ENCODE measurements around the gene ZNF366. TPM values are rescaled to one million over a fixed set of nuclear protein-coding genes. Genes with fewer than 3 reads are reported as not detected.
A peak's percentile ranks its signal among the peaks of the same experiment; 100 is the strongest.

Gene ZNF366
- total RNA-seq, 1 experiment from 2014 or later = 1.4 TPM

DNA sequence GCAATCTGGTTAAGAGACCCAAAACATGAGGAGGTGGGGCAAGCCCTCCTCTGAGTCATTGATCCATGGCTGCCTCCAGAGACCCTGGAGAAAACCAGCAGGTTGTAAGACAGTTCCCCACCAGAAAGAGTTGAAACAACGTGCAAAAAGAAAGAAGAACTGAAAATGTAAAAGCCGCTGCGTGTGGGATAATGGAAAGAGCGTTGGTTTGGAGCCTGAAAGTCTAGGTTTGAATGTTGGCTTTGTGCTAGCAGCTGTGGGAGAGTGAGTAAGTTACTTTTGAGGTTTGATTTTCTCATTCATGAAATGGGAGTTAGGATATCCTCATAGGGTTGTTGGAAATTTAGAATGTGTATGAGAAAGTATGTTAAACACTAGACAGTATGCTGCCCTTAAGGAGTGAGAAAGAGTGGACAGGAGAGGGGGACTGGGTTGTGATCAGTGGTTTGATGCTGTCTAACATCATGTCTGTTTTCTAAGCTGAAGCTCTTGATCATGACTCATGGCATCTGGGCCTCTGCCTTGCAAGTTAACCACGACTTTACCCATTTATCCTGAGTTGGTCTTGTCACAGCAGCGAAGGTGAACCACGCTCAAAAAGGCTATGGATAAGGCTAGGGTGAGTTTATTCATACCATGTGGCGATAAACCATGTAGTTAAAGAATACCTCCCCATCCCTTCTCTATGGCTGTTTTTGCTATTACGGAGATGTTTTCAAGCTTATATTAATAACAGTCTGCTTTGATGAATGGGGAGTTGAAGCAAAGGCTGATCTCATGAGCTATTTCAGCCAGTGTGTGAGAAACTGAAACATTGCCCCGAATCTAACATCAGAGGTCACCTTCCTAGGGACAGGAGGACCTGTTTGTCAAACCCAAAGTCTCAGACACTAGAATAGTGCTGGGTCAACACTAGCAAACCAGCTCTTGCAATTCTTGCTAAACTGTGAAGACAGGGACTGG is 41.3 kb downstream of the ZNF366 start:
- DNase-seq (ENCODE audit: low read depth) = peak; percentile 90

DNA sequence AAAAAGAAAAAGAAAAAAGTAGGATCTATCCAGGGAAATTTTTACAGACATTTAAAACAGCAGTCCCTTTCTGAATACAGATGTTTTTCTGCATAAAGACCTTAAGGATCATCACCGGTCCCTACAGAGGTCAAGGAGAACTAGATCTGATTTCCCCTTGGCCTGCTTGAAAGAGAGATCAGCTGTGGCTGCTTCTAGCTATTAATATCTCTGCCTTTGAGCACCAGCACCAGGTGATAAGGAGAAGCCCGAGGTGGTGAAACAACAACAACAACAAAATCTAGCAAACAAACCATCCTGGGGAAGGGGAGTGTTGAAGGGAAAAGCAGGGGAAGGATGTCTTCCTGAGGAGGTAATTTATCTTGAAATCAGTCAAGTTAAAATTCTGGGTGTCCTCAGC is 42.1 kb downstream of the ZNF366 start:
- no peak for DNase-seq (ENCODE audit: low read depth)

DNA sequence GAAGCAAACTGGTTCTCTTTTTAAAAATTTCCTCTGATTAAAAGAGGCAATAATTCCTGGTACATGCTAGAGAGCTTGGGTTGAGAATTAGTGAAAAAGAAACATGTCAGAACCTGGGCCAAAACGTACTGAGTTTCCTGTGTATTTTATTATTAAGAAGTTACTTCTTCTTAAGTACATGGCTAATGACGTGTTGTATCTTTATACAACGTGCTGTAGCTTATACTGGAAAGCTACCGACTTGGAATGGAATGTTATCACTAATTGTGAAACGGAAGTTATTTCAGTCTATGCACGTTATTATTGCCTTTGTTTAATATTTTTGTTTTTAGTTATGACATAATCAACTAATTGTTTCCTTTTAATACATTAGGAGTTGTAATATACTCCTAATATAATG is 43.1 kb downstream of the ZNF366 start:
- DNase-seq (ENCODE audit: low read depth) = no peak

DNA sequence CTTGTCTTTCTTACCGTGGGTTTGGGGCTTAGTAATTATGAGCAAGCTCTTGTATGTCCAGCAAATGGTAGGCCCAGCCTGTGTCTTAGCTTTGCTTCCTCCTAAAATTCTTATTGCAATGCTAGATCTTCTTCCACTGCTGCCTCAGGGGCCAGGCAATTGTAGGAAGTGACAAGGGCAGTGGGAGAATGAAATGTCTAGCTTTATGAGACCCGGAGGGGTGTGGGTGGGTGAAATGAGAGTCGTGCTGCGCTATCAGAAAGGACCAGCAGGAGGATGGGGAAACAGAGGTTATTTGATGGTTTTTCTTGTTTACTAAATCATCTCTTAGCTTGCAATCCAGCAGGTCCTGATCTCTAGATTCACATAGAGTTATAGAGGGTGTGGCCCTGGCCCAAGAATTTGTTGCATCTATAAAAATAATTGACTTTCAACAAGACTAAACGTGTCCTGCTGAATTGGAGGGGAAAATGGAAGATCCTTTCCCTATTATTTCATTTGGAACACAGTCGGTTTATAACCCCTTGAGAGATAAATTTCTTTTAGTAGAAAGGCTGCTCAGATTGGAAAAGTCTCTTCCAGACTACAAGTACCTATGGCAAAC is 43.7 kb downstream of the ZNF366 start:
- no peak for DNase-seq (ENCODE audit: low read depth)

DNA sequence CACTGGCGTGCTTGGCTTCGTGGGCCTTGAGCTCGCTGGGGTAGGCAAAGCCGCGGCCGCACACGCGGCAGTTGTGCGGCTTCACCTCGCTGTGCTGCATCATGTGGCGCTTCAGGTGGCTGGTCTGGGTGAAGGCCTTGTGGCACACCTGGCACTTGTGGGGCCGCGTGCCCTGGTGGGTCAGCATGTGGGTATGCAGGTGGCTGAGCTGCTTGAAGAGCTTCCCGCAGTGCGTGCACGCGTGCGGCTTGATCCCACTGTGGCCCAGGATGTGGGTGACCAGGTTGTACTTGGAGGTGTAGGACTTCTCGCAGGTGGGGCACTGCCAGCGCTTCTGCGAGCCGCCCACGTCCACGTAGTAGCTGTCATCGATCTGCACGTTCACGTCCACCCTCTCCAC is 46.8 kb downstream of the ZNF366 start:
- no peak for DNase-seq (ENCODE audit: low read depth)

DNA sequence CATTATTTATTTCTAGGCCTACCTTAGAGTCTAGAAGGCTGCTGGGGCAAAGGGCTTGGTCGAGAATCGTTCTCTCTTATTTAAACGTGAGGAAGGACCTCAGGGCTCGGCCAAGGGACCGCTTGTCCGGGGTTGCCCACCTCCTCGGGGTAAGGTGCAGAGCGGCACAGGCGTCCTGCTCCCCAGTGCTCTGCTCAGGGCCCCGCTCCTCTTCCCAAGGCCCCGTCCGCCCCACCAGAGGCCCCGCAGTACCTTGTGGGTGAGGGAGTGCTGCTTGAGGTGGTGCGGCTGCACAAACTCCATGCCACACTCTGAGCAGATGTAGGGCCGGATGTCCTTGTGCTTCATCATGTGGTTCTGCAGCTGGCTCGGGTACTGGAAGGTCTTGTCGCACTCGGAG is 47.3 kb downstream of the ZNF366 start:
- DNase-seq (ENCODE audit: low read depth) = no peak

DNA sequence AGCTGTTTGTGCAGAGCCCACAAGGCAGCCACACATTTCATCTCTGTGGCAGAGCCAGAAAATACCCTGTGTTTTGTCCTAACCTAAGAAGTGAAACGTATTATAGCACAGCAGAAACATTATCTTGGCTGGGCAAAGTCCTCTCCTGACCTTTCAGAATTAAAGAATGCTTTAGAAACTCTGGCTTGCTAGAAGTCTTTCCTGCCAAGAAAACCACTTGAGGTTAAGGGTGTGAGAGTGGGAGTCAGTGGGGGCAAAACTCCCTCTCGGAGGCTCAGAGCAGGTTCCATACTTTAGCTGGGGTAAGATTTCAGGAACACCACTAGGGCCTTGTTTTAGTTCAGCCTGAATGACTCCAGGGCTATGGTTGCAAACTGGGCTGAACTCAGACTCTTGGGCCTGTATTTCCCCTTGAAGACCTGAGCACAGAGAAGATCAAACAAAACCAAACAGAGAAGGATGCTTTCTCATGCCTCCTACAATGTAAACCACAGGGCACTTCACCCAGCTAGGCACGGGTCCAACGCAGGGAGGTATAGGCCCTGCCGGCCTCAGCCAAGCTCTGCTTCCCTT is 48.0 kb downstream of the ZNF366 start:
- peak; percentile 41 for DNase-seq (ENCODE audit: low read depth)

DNA sequence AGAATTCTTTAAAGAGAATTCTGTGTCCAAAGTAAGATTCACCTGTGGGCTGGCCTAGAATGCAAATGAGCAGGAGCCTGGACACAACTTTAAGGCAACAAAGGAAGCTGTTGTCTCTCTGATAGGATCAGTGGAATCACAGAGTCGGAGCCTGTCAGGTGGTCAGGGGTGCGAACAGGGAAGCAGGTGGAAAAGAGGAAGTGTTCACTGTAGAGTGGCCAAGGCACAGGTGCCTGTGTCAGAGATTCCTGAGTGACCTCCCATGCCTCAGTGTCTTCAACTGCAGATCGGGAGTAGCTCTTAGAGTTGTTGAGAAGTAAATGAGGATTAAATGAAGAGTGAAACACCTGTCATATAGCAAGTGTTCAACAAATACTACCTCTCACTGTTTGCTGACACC is 48.8 kb downstream of the ZNF366 start:
- DNase-seq (ENCODE audit: low read depth) = no peak

DNA sequence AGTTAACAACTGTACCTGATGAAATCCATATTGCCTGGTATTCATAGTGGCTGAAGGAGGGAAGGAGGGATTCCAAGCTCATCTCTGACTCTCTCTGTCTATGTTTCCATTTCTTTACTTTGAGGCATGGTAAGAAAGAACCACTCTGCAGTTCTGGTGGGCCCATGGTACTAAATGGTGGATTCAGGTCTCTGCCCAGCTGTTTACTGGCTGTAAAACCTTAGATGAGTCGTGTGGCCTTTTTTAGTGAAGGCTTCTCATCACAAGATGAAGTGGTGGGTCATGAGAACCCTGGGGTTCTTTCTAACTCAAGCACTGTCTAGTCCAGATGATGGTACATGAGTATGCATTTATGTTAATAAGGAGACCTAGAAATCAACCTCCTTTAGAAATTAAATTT is 49.7 kb downstream of the ZNF366 start:
- no peak for DNase-seq (ENCODE audit: low read depth)

DNA sequence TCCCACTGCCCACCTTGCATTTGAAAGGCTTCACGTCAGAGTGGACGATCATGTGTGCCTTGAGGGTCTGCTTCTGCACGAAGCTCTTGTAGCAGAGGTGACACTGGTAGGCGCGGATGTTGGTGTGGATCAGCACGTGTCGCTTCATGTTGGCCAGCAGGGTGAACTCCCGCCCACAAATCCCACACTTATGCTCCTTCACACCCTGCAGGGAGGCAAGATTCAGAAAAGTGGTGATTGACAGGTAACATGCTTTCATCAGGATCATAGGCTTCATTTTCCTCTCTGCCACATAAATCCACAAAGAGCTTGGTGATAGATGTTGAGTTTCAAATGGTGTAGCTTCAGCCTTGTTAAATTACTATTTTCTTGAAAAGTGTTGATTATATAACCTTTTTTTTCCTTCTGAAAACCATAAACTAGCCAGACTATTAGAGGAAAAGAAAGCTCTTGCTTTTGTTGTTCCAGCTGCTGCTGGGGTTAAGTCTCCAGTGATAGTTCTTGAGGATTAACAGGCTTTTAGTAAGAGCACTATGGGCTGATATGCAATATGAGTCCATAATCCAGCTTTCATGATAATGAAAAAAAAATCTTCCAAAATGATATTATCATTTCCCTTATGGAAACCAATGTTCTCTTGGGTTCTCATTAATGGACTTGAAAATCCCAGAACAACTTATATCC is 50.7 kb downstream of the ZNF366 start:
- no peak for DNase-seq (ENCODE audit: low read depth)

DNA sequence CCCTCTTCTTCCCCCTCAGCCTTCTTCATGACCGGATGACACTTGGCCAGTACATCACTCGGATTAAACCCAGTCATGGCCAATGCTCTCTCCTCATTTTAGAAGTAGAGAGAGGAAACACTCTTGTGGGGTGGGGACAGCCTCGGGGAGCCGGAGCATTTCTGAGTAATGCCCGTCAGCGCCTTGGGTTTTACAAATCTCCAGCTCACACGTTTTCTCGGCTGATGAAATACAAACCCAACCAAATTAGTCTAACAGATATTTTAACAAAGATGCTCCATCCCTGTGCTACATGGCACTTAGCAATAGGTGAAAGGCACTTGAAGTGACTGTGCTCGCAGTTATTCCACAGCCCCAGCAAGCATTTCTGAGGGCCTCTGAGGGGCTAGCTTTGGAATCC is 51.7 kb downstream of the ZNF366 start:
- DNase-seq (ENCODE audit: low read depth) = no peak

DNA sequence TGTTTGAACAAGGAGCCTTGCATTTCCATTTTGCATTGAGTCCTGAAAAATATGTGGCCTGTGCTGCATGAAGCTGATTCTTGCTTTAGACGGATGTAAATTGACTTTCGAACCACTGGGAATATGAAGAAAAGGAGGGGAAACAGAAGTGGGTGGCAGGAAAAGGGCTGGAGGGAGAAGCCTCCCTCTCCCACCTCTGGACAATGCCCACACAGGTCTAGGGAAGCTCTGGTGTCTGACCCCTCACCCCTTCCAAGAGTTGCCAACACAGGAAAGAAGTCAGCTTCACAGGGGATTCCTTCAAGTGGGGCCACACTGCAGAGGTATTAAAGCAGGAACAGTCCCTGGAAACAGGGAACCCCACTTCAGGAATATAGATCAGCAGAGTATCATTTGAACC is 52.2 kb downstream of the ZNF366 start:
- no peak for DNase-seq (ENCODE audit: low read depth)

DNA sequence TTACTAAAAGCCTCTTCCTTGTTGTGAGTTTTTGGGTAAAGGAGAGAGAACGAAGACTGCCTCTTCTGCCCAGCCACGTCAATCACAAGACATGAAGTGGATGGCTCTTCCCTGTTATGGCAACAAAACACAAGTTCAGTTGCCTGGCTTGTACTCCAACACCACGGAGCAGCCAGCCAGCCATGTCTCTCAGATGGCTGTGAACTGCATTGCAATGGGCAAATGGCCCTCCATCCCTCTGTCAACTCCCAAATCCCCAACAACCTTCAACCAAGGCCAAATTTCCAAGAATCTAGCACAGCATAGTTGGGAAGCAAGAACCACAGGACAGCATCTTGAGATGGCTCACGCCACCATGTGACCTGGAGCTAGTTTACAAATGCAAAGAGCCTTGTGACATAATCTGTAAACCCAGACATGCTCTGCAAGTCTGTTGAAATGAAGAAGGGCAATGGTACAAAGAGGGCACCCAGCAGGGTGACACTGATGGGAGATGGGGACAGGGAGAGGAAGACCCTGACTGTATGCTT is 53.9 kb downstream of the ZNF366 start:
- DNase-seq (ENCODE audit: low read depth) = peak; percentile 22

DNA sequence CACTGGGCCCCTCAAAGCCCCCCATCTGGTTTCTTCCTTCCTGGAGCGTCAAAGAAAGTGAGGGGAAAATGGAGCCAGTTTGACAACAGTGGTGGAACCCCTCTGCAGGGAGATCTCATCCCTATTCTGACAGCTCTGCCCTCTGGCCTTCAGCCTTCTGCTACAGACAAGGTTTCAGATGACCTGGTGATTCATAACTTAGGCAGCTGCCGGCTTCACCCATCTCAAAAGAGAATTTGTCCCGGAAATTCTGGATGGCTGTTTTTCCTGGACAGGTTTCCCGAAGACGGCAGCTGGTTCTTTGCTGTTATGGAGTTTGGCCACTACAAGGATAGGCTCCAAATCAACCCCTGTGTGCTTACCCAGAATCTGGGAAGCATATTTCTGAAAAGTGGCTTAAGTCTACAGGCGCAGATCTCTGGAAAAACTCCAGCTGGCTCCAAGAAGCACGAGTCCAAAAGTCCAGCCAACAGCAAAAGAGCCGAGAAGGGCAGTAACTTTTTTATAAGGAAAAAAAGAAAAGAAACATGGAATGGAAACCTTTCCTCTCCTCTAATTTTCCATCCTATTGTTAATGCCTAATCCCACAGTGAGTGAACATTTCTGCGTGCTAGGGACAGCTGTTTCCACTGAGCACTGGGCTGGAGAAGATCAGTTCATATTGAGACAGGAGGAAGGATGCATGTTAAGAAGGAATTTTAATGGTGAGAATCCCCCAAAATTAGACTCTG is 54.5 kb downstream of the ZNF366 start:
- peak; percentile 92 for DNase-seq (ENCODE audit: low read depth)

DNA sequence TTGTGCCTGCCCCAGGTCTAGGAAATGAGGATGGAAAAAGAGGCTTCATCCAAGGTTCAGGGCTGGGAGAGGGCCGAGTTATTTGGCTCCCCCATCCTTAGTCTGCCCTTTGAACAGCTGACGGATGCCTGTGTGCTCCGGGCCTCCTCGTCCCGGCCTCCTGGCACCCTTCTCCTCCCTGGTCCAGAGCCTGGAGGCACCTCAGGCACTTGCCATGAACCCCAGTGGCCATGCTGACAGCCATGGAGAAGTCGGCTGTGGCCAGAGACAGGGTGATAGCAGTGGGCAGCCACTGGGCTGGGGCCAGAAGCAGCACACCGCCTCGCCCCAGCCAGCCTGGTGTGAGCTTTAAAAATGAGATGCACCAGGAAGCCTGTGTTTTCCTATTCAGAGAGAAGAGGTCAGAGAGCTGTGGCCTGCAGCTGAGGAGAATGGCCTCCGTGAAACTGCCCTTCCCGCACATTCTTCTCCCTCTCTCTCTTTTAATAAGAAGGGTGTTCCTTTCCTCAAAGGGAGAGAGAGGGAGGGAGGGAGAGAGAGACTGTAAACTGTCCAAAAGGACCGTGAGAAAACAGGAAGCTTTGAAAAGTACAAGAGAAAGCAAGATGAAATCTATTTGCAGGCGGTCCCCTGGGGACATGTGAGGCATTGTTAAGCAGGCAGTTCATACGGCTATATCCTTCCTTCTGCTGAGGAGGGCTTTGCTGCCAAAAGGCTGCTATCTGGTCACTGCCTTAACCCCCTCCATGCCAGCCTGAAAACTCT is 55.3 kb downstream of the ZNF366 start:
- peak; percentile 96 for DNase-seq (ENCODE audit: low read depth)

DNA sequence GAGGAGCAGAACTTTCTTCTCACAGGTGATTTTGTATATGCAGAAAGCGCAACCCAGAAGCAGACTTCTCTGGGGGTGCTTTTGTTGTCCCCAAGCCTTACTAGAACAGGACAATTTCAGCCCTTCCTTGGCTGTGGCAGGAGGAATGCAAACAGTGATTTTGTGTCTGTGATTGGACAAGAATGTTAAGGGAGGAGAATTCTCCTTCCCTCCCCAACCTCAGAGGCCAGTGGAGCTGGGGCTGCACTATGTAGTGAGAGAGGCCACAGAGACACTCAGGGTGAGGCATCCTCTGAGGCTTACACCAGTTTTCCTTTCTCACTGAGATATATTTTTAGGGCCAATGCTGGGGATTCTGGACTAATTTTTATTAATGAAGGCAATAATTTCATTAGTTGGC is 58.8 kb downstream of the ZNF366 start:
- DNase-seq (ENCODE audit: low read depth) = no peak

DNA sequence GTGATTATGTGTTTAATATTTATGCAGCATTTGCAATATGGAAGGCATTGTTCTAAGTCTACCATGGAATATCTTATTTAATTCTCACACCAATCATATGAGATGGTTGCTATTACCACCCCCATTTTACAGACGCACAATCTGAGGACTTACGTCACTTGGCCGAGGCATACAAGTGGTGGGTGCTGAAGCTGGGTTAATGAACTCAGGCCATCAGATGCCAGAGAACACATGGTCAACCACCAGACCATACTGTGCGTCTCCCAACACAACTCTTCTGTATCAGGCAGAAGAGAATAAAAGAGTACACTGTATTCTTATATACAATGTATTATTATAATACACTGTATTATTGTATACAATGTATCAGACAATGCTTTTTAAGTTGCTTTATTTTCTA is 59.5 kb downstream of the ZNF366 start:
- DNase-seq (ENCODE audit: low read depth) = no peak

DNA sequence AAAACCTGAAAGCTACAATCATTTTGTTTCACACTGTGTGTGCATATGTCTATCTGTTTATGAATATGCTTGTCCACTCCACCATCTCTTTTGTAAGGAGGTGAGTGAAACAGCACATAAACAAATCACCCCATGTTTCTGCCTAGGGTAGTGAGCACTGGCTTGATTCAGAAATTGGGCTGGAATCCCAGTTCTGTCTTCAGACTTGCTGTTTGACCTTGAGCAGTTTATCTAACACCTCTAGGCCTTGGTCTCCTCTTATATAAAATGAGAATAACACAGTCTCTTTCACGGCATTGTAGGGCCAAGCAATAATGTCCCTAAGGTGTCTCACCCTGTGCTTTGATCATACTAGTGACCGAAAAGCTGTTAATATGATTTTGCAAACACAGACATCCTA is 61.2 kb downstream of the ZNF366 start:
- DNase-seq (ENCODE audit: low read depth) = no peak

DNA sequence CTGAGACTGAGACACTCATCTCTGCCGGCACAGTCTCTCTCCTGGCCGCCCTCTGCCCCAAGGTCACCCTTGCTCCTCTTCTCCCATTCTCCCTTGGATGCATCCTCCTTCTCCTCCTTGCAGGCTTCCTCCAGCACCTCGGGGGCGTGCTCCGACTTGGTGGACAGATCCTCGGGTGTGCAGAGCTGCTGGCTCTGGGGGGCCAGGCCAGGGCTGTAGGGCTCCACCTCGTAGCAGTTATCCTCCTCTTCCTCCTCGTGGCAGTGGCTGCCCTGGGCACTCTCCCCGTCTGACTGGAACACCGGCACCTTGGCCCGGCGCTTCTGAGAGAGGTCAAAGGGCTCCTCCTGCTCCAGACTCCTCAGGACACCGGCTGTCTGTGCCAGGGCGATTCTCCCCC is 63.3 kb downstream of the ZNF366 start:
- DNase-seq (ENCODE audit: low read depth) = no peak

DNA sequence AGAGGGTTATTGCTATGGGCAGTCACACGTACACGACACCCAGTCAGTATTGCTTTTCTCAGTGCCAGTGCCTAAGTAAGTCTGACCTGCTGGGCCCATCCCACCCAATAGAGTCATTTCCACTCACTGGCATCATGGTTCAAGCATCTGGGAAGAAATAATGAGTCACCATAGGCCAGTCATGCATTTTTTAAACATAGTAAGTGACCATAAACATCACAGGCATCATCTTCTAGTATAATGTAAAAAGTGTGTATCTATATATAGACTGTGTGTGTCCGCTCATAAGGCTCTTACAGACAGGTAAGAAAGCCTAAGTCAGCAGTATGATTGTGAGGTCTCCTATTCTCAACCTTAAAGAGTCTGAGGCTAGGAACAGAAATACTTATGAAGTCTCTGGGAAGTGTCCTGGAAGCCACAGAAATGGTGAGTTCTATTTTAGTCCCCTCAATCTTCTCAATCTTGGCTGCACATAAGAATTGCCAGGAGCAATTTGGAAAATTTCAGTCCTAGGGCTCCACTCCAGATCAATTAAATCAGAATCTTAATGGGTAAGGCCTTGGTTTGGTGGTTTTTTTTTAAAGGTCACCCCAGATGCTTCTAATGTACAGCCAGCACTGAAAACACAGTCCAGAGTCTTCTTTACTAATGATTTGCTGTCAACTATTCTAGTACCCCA is 65.2 kb downstream of the ZNF366 start:
- peak; percentile 97 for DNase-seq (ENCODE audit: low read depth)

Measured in M059J (cell line).